Posterior cingulate gyrus (tissue), 11 donors: ENCODE measurements around the gene SMOC2.

ENCODE experiments used
- DNase-seq, 10 donors: peaks; one replicate each; pipeline versions ENCODE4 v3.0.0 to v3.0.0-alpha.2; 2020 to 2021; ENCODE audit warnings: mixed read lengths in 3 of 10
- intact Hi-C: fragments of 100-400 bp; cut with DNase I; formaldehyde crosslinking; loops from one replicate; pipeline ENCODE4 v1.15.1; 2023

Gene SMOC2

DNA sequence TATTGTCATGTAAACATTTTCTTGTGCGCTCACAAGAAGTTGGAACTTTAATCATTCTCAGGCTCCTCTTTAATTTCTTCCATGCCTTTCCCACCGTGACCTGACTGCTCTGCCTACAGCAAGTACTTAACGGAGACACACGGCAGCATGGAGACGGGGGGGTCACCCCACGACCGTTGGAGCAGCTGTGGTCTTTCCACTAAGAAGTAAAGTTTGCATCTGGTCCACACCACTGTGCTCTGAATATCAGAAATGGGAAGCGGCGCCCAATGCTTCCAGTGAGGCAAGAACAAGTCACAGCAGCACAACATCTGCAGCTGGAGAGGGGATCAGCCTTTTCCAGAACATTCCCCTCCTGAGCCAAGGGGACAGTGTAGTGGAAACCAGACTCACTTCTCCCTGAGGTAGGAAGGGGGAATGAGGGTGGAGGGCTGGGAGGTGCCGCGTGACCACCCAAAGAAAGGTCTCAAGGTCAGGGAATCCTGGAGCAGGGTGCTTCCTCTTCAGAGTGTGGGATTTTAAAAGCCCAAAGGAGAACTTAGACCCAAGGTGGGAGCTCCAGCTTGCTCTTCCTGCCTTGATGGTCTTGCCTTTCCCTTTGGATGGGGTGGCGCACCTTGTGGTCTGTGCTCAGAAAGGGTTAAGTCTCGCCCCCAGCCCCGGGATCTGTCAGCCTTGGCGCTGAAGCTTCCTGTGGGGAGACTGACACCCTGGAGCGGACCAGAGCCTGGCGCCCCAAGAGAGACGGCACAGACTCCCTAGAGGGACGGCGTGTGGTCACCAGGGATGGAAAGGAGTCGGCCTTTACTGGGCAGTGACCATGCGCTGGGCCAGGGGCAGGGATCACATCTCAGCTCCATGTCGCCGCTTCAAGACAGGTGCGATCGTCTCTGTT, 25.6 kb upstream of the SMOC2 start:
- peak in 1 of 10 donors; percentile 52 for DNase-seq
- intact Hi-C loops, result no loop called here

DNA sequence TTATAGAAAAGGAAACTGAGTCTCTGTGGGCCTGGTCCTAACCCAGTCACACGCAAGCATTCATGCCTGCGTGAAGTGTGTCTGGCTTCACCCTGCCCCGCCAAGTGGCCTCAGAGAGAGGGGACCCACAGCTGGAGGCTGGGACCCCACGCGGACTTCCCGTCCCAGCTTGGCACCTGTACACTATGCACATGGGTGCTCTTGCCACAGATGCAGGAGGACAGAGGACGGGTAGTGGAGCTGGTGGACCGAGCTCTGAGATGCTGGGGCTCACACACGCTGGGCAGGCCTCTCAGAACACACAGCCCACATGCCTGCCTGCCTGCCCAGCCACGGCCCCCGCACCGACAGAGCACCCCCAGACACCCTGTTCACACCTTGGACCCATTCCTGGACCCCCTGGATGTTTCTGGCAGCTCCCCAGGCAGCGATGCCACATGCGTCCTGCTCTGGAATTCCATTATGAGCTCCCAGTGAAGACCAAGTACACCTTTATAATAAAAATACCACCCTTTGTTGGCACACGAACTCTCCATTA, 24.9 kb upstream of the SMOC2 start:
- peak in 1 of 10 donors; percentile 72 for DNase-seq
- intact Hi-C loops, result no loop called here

DNA sequence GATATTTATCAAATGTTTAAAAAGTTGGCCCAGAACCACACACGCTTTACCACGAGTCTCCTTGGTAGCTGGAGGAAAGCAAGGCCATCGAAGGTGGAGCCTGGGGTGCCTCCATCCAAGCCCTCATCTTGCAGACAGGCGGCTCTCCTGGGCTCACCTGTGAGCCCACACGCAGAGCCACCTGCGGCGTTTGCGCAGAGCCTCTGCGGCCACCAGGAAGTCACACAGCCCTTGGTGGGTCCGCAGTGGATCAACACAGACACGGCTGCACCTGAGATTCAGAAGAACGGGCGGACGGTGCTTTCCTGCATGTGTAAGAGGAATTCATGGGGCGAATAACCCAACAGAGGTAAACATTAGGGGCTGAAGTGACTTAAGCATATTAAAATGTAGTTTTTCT, 24.5 kb upstream of the SMOC2 start:
- DNase-seq, result peak in 1 of 10 donors; percentile 62
- intact Hi-C loops, result no loop called here

DNA sequence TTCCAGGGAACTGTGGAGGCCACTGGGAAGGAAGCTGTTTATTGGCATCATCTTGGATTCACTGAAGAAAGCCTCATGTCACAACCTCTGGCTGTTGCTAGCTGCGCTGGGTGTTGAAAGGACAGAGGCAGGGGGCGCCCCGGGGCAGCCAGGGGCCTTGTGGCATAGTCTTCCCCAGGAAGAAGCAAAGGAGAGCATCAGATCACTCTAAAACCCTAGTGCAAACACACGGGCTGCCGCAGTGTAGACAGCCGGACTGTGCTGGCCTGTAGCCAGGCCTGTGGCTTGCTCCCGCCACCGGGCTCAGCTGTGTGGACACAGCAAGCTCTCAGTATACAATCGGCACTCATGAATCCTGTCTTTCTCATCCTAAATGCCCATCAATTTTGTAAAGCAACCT, 23.8 kb upstream of the SMOC2 start:
- peak in 1 of 10 donors; percentile 73 for DNase-seq

DNA sequence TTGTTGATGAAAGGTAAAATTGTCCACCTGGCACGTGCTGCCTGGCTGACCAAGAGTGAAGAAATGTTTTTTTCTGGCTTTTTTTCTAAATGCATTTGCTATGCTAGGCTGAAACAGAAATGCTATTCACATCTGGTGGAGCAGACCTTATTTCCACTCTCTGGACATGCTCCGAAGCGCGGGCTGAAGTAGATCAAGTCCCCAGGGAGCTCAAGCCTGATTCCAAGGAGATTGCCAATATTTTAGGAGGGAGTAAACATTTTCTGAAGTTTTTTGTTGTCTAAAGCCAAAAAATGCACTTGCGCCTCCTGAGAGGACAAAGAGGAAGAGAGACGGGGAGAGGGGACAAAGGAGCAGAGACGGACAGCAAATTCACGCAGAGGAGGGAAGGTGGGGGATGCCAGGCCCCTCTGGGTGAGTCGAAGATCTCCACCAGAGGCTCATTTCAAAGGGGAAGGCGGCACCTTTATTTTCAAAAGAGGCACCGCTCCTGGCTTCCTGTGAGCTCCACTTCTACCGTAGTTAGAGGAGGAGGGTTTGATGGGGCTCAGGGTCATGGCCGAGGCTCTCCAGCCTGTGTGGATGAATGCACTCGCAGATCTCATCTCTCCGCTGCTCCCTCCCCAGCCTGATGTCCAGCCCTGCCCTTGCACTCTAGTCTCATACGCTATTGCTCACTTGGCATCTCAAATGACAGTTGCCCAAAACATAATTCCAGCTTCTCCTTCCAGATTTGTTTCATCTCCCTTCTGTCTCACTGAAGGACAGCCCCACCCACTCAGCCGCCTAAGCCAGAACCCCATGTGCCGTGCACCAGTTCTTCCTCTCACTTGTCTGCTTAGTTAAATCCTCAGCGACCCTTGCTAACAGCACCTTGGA, 23.1 kb upstream of the SMOC2 start:
- intact Hi-C loops, result no loop called here
- peak in 1 of 10 donors; percentile 80 for DNase-seq

More for the DNA sequence above, 23.8 kb upstream of the SMOC2 start:
- intact Hi-C loops, result no loop called here

DNA sequence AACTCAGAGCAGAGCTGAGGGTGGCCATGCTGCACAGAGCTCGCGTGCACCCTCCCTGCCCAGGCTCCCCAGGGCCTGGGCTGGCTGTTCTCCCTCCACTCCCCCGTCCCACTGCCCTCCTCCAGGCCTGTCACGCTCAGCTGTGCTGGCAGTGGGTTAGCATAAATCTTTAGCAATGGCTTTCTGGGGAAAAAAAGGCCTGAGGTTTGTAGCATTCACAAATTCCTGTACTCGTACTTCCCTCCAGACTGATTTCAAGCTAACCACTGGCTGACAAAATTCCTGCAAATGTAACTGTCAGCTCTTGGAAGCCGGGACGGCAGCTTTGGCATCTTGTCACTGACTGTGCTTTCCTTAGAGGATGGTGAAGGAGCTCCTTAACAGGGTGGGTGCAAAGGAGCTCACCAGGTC, 22.3 kb upstream of the SMOC2 start:
- peak in 1 of 10 donors; percentile 81 for DNase-seq
- intact Hi-C loops, result no loop called here

DNA sequence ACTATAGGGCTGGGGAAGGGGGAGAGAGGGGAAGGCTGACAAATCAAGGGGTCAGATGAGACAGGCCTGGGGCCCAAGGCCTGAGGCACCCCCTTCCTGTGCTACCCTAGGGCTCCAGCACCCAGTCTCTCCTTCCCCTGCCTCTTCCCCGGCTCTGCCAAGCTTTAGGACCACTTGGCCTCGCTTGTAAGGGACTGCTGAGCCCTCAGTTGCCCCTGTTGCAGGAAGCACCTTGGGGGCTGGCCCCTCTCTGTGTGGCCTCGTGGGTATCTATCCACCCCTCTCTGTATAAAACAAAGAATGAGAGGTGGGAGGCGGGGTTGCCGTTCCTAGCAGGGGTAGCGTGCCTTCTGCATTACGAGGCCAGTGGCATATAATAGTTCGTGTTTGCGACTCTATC, 21.4 kb upstream of the SMOC2 start:
- intact Hi-C loops, result no loop called here
- no peak for DNase-seq

DNA sequence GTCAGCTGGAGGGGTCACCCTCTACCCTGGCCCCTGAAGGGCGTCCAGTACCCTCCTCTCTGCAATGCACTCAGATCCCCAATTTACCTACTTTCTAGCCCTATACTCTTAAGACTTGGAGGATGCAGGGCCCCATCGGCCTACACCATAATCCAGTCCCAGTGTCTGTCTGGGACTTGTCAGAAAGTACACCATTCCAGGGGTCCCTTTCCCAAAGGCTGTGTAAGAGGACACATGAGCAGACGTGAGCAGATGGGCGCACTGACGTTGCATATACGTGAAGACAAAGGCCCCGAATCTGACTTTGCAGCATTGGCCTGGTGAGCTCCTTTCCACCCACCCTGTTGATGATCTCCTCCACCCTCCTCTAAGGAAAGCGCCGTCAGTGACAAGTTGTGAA, 20.9 kb upstream of the SMOC2 start:
- intact Hi-C loops, result no loop called here

DNA sequence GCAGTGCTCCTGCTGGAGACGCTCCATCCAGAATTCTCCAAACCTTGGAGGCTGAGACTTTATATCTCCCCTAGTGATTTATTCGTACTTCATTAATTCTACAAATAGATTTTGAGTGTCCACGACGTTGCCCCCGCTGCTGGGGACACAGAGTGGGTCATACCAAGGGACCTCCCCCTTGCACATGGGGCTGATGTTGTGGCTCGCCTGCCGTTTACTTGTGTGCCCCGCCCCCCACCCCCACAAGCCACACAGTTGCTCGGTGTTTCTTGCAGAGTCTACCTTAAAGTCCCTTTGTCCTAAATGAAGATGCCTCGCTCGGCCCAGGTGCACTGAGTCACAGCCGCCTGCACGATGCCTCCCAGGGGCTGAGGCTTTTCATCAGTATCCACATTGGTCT, 20.3 kb upstream of the SMOC2 start:
- intact Hi-C loops, result no loop called here
- DNase-seq, result no peak

More for the DNA sequence above, 20.9 kb upstream of the SMOC2 start:
- DNase-seq, result no peak

DNA sequence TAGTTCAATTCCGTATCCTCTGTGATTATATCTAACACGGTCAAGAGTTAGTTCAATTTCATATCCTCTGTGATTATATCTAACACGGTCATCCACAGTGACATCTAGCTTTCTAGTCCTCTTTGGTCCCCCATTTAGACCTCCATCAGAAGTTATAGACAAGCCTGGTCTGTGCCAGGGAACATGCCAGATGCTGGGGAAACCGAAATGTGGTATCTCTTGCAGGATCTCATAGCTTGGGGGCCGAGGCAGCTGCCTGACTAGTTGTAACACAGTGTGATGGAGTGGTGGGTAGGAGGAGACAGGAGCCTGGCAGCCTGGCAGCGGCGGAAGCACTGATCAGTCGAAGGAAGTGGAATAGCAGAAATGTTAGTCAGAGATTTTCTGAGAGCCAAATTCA, 13.8 kb upstream of the SMOC2 start:
- intact Hi-C loops, result no loop called here
- DNase-seq, result no peak

DNA sequence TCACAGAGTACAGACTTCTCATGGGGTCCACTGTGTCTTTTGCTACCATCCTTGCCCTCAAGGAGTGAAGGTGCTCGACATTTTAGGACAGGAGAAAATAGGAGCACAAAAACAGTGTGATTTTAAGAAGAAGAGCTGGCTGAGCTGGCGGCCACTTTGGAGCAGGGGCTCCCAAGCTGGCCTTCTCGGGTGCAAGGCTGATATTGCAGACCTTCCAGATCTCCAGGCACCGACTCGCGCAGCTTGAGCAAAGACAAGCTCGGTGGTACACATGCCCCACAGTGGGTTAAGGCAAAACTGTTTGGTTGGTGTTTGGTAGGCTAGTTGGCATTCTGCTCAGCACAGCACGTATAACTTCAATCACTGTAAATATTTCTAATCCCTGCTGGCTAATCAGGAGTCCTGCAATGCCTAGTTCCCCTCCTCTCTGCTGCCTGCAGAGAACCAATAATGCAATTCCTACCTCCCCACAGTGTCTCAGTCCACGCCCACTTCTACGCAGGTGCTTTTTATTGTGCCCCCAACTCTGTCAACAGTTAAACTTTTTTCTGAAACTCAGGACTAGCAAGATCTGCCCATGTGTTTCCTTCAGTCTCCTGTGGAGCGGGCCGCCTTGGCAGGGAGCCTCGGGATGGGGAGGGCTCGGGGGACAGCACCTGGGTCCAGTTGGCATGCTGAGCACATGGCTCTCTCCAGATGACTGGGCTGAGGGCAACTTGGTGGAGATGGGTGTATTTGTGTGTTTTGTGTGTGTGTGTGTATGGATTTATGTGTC, 12.7 kb upstream of the SMOC2 start:
- DNase-seq, result peak in 1 of 10 donors; percentile 61
- intact Hi-C loops, result no loop called here

DNA sequence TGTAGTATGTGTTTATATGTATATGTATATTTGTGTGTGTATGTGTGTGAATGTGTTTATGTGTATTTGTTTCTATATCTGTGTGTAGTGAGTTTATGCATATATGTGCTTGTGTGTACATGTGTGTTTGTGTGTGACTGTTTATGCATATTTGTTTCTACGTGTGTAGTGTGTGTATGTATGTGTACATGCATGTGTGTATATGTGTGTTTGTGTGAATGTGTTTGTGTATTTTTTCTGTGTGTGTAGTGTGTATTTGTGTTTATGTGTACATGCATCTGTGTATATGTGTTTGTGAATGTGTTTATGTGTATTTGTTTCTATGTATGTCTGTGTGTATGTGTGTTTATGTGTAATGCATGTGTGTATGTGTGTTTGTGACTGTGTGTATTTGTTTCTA, 12.1 kb upstream of the SMOC2 start:
- intact Hi-C loops, result no loop called here
- DNase-seq, result no peak

DNA sequence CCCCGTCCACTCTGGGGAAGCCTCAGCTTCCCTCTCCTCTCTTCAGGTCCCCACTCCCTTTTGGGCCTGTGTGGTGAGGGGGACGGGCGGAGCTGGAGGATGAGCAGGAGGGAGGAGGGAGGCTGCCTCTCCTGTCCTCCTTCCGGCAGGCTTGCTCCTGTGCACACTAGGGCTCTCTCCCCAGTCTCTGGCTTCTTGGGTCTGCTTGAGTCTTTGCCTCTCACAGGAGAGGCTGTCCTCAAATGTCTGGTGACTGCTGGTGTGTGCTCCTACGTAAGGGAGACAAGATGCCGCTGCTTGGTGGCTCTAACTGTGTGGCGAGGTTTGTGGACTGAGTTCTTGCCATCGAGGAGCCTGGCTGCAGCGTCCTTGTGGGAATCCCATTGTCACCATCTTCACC, 8.8 kb upstream of the SMOC2 start:
- intact Hi-C loops, result no loop called here
- no peak for DNase-seq

DNA sequence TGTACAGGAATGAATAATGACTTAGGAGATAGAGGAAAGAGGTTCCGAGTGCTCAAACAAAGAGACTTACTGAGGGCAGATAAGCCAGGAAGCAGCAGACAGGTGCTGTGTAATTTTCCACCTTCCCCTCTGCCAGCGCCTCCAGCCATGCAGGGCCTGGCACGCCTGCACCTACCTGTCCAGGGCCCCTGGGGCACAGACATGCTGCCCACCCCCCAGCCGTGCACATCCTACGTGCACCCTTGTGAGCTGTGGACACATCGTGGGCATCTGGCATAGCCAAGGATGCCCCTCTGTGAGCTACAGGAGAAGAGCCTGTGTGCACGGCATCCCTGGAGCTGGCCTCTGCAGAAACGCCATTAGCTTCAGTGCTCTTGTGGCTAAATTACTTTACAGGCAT, 7.1 kb upstream of the SMOC2 start:
- no peak for DNase-seq
- intact Hi-C loops, result no loop called here

DNA sequence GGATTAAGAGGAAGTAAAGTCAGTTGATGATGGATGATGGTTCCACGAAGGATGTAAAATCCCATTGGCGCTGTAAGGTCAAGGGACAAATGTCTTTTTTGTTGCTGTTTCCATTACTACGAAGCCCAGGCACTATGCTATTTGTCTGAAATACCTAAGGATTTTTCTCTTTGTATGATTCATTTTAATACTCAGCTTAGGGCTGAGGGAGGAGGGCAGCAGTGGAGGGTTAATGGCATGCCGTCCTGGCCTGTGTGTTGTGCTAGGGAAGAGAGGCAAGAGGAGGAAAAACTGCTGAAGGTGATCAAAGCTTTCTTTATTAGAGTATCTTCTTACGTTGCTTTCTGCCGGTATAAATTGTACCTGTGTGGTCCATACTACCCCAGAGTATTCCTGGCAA, 6.5 kb upstream of the SMOC2 start:
- intact Hi-C loops, result no loop called here

DNA sequence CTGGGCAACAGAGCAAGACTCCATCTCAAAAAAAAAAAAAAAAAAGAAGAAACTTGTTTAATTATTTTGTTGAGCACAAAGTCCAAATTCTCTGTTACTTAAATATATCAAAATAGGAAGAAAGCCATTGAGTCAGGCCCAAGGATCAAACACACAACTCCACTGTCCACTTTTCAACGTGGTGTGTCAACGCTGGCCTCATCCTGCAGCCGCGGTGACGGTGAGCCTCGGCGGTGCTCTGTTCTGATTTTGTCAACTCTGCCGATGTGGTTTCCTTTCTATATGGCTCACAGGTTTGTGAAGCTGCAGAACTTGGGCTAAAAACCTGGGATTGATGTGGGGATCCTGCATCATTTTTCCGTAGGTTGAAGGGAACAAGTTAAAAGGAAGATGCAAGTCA, 3.2 kb upstream of the SMOC2 start:
- DNase-seq, result no peak
- intact Hi-C loops, result no loop called here

More for the DNA sequence above, 6.5 kb upstream of the SMOC2 start:
- no peak for DNase-seq

DNA sequence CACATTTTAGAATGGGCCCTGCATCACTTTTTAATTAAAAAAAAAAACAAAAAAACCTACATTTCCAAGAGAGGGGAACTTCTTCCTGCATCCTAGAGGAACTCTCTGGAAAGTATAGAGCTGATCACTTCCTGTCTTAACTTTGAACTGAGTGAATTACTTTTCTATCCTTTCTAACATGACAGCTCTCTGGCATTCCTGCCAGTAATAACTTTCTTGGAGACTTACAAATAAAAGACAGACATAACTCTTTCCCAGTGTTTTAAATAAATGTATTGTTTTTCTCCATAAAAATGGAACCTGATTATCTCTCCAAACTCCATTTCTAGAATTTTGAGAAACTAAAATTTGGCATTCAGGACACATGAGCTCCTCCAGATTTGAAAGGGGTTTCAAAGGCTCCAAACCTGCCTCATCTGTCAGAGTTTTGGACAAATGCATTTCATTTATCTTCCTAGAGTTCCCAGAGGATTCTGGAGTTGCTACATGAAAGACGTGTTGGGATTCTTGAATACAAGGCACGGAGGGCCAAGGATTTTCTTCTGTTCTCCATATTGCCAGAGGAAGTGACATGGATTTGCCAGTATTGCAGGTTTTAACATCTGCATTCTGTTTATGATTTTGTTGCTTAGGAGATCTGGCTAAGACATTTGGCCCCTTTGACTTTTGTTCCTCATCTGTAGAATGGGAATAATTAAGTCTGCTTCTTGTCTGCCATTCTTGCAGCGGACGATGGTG, 2.0 kb upstream of the SMOC2 start:
- intact Hi-C loops, result no loop called here
- DNase-seq, result no peak

DNA sequence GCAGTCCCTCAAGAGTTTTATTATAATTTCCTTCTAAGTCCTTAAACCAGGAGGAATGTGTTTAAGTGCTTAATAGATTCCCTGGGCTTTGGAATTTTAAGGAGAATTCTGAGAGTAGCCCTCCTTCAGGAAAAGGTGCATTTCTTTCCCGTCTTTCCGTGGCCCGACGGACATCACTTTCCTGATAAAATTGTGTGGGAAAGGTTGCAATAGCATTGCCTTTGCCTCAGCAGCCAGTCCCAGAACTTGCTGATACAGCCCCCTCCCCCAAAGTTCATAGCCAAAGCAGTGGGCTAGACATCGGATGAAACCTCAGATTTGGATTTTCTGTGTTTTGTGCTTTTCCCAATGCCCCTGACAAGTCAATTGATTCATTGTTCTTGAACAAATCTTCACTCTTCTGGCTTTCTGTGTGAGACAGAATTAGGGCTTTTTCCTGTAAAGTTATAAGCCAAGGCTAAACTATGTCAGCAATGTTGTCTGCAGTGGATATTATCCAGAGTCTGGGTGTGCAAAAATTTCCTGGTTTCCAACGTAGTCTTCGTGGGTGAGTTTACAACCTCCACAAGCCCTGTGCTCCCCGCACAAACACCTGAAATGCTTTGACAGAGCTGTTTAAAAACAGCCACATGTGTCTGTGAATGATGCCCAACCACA, 1.1 kb upstream of the SMOC2 start:
- intact Hi-C loops, result no loop called here
- DNase-seq, result no peak
